ENCODE results near the gene SGTA. TPM values are rescaled to one million over a fixed set of nuclear protein-coding genes. Genes with fewer than 3 reads are reported as not detected.
A peak's percentile ranks its signal among the peaks of the same experiment; 100 is the strongest.

SGTA gene, protein sequence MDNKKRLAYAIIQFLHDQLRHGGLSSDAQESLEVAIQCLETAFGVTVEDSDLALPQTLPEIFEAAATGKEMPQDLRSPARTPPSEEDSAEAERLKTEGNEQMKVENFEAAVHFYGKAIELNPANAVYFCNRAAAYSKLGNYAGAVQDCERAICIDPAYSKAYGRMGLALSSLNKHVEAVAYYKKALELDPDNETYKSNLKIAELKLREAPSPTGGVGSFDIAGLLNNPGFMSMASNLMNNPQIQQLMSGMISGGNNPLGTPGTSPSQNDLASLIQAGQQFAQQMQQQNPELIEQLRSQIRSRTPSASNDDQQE
- total RNA-seq (50.4 TPM), polyA plus RNA-seq (ENCODE audit: insufficient read depth, low read depth, low replicate concordance) (66.2 TPM)
- long read RNA-seq, donor 1, transcript SGTA-201 (12 exons, 2,330 nt), result major isoform, 6 of 45 reads
- long read RNA-seq, donor 1, partial matches to known transcripts, result 39 of 45 reads
- long read RNA-seq, donor 1, other reads (novel, unspliced or antisense), result 0 of 45 reads
- long read RNA-seq, donor 2, transcript SGTA-201 (12 exons, 2,330 nt), result major isoform, 11 of 26 reads
- long read RNA-seq, donor 2, partial matches to known transcripts, result 15 of 26 reads
- long read RNA-seq, donor 2, other reads (novel, unspliced or antisense), result 0 of 26 reads
- long read RNA-seq, donor 3, transcript SGTA-201 (12 exons, 2,330 nt), result major isoform, 9 of 15 reads
- long read RNA-seq, donor 3, partial matches to known transcripts, result 5 of 15 reads
- long read RNA-seq, donor 3, other reads (novel, unspliced or antisense), result 0 of 15 reads
- long read RNA-seq, donor 4, transcript SGTA-201 (12 exons, 2,330 nt), result major isoform, 18 of 23 reads
- long read RNA-seq, donor 4, partial matches to known transcripts, result 5 of 23 reads
- long read RNA-seq, donor 4, other reads (novel, unspliced or antisense), result 0 of 23 reads
- long read RNA-seq, donor 5, result 0 reads
- long read RNA-seq, donor 6, partial matches to known transcripts, result 0 of 1 reads
- long read RNA-seq, donor 6, other reads (novel, unspliced or antisense), result 0 of 1 reads
- long read RNA-seq, donor 7, transcript SGTA-201 (12 exons, 2,330 nt), result major isoform, 43 of 81 reads
- long read RNA-seq, donor 7, partial matches to known transcripts, result 12 of 81 reads
- long read RNA-seq, donor 7, other reads (novel, unspliced or antisense), result 26 of 81 reads
- long read RNA-seq, donor 8, transcript SGTA-201 (12 exons, 2,330 nt), result major isoform, 6 of 42 reads
- long read RNA-seq, donor 8, partial matches to known transcripts, result 35 of 42 reads
- long read RNA-seq, donor 8, other reads (novel, unspliced or antisense), result 0 of 42 reads
- long read RNA-seq, donor 9, transcript SGTA-201 (12 exons, 2,330 nt), result major isoform, 6 of 21 reads
- long read RNA-seq, donor 9, partial matches to known transcripts, result 15 of 21 reads
- long read RNA-seq, donor 9, other reads (novel, unspliced or antisense), result 0 of 21 reads
- long read RNA-seq, donor 10, transcript SGTA-201 (12 exons, 2,330 nt), result major isoform, 8 of 21 reads
- long read RNA-seq, donor 10, partial matches to known transcripts, result 13 of 21 reads
- long read RNA-seq, donor 10, other reads (novel, unspliced or antisense), result 0 of 21 reads

DNA sequence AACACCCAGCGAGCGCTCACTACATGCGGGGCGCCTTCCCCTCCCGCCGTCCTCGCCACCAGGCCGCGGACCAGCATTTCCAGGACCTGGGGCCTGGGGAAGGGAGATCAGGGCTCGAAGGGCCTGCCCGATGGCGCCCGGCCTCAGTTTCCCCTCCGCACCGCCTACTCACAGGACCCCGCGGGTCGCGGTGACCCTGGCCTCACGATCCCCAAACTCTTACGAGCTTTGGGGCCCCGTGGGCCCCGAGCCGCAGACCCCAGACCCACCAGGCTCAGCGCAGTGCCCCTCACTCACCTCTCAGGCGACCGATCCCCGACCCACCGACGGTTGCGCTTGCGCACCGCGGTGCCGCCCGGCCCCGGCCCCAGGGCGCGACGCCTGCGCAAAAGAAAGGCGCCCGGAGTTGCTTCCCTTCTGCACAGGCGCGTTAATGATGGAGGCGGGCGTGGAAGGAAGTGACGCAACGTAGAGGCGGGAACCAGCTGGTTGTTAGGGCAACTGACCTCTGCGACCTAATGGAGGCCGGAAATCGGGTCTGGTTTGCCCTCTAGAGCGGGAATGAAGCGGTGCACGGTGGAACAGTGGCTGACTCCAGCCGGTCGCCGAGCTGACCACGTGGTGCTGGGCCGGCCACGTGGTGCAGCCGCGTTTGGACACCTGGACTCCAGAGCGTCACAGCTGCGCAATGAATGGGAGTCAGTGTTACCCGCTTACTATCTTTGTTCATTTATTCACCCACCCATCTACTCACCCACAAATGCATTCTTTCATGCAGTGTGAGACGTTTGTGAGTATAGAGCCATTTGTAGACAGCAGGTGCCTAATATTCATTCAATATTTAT, at the start of gene SGTA:
Gene SGTA (minus strand): TSS at position 338 of the 845 bp plus-strand sequence. CDS start 14,205 bp downstream, outside the sequence.
- FAIRE-seq (peak; percentile 97), DNase-seq (peak; percentile 99 to 100 (median 99))
- peak within 1 kb of the TSS; percentile 81 to 86 for H3K27ac ChIP-seq (ENCODE audit: low read depth in 2 of 2, low read length in 2 of 2)
- peak within 1 kb of the TSS; percentile 71 to 93 (median 79) for H3K9ac ChIP-seq (ENCODE audit: low read length in 3 of 3)
- H3K27me3 ChIP-seq (ENCODE audit: control insufficient read depth, insufficient read depth, low read length), result no peaks in the 10 kb centered on the region
- H3K9me3 ChIP-seq (ENCODE audit: control insufficient read depth in 2 of 3, insufficient read depth in 1 of 3, low read length in 3 of 3), result no peaks in the 10 kb centered on the region
- intact Hi-C loops (cut with DNase I), result no loop called here
- peak within 1 kb of the TSS; percentile 80 to 90 (median 90) for H3K4me3 ChIP-seq (ENCODE audit: low read length in 3 of 3)
- peaks cover 0 to 28% (median 15%) of the 10 kb centered on the region in 3 donors for H3K4me1 ChIP-seq (ENCODE audit: control insufficient read depth in 2 of 3, insufficient read depth in 2 of 3, low read depth in 1 of 3, low read length in 3 of 3)
- H3K36me3 ChIP-seq (ENCODE audit: control insufficient read depth in 2 of 3, insufficient read depth in 3 of 3, low read length in 3 of 3), result no peaks in the 10 kb centered on the region
- TF ChIP-seq, protein P1, sequence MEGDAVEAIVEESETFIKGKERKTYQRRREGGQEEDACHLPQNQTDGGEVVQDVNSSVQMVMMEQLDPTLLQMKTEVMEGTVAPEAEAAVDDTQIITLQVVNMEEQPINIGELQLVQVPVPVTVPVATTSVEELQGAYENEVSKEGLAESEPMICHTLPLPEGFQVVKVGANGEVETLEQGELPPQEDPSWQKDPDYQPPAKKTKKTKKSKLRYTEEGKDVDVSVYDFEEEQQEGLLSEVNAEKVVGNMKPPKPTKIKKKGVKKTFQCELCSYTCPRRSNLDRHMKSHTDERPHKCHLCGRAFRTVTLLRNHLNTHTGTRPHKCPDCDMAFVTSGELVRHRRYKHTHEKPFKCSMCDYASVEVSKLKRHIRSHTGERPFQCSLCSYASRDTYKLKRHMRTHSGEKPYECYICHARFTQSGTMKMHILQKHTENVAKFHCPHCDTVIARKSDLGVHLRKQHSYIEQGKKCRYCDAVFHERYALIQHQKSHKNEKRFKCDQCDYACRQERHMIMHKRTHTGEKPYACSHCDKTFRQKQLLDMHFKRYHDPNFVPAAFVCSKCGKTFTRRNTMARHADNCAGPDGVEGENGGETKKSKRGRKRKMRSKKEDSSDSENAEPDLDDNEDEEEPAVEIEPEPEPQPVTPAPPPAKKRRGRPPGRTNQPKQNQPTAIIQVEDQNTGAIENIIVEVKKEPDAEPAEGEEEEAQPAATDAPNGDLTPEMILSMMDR (IDR thresholded peaks at IDR 0.05; ENCODE audit: borderline replicate concordance, extremely low read depth, insufficient read depth), result peak; percentile 22

DNA sequence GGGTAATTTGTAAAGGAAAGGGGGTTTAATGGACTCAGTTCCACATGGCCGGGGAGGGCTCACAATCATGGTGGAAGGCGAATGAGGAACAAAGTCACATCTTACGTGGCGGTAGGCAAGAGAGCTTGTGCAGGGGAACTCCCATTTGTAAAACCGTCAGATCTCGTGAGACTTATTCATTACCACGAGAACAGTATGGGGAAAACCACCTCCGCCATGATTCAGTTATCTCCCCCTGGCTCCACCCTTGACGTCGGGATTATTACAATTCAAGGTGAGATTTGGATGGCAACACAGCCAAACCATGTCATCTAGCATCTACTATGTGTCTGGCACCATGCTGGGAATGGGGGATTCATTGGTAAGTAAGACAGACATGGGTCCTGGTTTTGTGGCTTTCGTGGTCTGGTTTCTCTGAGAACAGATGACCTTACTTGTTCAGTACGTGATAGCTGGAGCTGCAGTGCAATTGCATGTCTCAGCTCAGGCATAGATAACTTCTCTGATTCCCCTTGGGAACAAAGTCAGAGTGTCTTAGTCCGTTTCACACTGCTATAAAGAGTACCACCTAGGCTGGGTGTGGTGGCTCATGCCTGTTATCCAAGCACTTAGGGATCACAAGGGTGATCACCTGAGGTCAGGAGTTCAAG, 44.9 kb upstream of the SGTA start:
- TF ChIP-seq, protein P1 (IDR thresholded peaks at IDR 0.05; ENCODE audit: borderline replicate concordance, extremely low read depth, insufficient read depth), result no peak
- Histone ChIP-seq H3K27ac (ENCODE audit: low read depth in 2 of 2, low read length in 2 of 2) (no peak overlapping the region), H3K4me1 (ENCODE audit: control insufficient read depth in 2 of 3, insufficient read depth in 2 of 3, low read depth in 1 of 3, low read length in 3 of 3) (no peaks in the 10 kb centered on the region), H3K9me3 (ENCODE audit: control insufficient read depth in 2 of 3, insufficient read depth in 1 of 3, low read length in 3 of 3) (peaks cover 0 to 18% (median 5%) of the 10 kb centered on the region in 3 donors), H3K9ac (ENCODE audit: low read length in 3 of 3) (no peak overlapping the region), H3K4me3 (ENCODE audit: low read length in 3 of 3) (no peak overlapping the region), H3K27me3 (ENCODE audit: control insufficient read depth, insufficient read depth, low read length) (no peaks in the 10 kb centered on the region), H3K36me3 (ENCODE audit: control insufficient read depth in 2 of 3, insufficient read depth in 3 of 3, low read length in 3 of 3) (peaks cover 9 to 14% (median 11%) of the 10 kb centered on the region in 3 donors)
- no peak for DNase-seq
- intact Hi-C loops (cut with DNase I), result no loop called here
- no peak for FAIRE-seq

Measured in kidney (tissue), 22 donors.